K562 (cell line): ENCODE data around the gene VPS13C. TPM values are rescaled to one million over a fixed set of nuclear protein-coding genes. Genes with fewer than 3 reads are reported as not detected.

Experiments used
- CBX1 ChIP-seq: sonication (generic); IDR thresholded peaks from 2 replicates; pipeline ENCODE4 v1.6.1; 2016; ENCODE audit warnings: antibody characterized with exemption, low read depth, mild to moderate bottlenecking
- DACH1 ChIP-seq: fragments of 450-650 bp; IDR thresholded peaks from 2 replicates; pipeline ENCODE4 v1.6.1; 2018; ENCODE audit not compliant: partially characterized antibody
- E2F6 ChIP-seq, 2 experiments: IDR thresholded peaks; 2 replicates each; pipeline ENCODE4 v1.6.1; 2011; ENCODE audit warnings: borderline replicate concordance in 1 of 2, control low read depth in 1 of 2, low read depth in 1 of 2, low read length in 1 of 2, mild to moderate bottlenecking in 1 of 2, mixed read lengths in 1 of 2, moderate library complexity in 1 of 2; ENCODE audit not compliant: insufficient read depth in 1 of 2, insufficient read length in 1 of 2, poor library complexity in 1 of 2, severe bottlenecking in 1 of 2; ENCODE audit errors: extremely low read depth in 1 of 2
- GATA2 ChIP-seq: sonication (generic); formaldehyde crosslinking; IDR thresholded peaks from 2 replicates; pipeline ENCODE4 v1.4.0; 2020; ENCODE audit warnings: mild to moderate bottlenecking, missing genetic modification reagents
- GTF2A2 ChIP-seq: IDR thresholded peaks from 2 replicates; pipeline ENCODE4 v1.6.1; 2016; ENCODE audit warnings: mild to moderate bottlenecking, missing genetic modification characterization, missing compliant biosample characterization
- HMG20A ChIP-seq: fragments of 450-650 bp; formaldehyde crosslinking; conservative IDR thresholded peaks from 2 replicates; pipeline ENCODE4 v1.4.0; 2020; ENCODE audit warnings: mild to moderate bottlenecking, mixed read lengths
- HNRNPH1 ChIP-seq: fragments of 200-400 bp; formaldehyde crosslinking; optimal IDR thresholded peaks from 2 replicates; pipeline ENCODE3; 2017; ENCODE audit warnings: low read depth, mild to moderate bottlenecking, low read length, moderate library complexity
- HOXB6 ChIP-seq: fragments of 250-450 bp; sonication (Bioruptor Pico); IDR thresholded peaks from 2 replicates; pipeline ENCODE4 v1.5.1; 2022; ENCODE audit warnings: mild to moderate bottlenecking, borderline replicate concordance
- MAFK ChIP-seq: IDR thresholded peaks from 2 replicates; pipeline ENCODE4 v1.6.1; 2011; ENCODE audit warnings: low read length, improper control_type of control experiment
- MEF2A ChIP-seq: IDR thresholded peaks from 2 replicates; pipeline ENCODE4 v1.6.1; 2011; ENCODE audit warnings: low read depth, mild to moderate bottlenecking, low read length, moderate library complexity; ENCODE audit not compliant: control insufficient read depth
- NFATC3 ChIP-seq: fragments of 450-650 bp; IDR thresholded peaks from 2 replicates; pipeline ENCODE4 v1.6.1; 2017; ENCODE audit warnings: mild to moderate bottlenecking
- NFE2 ChIP-seq: IDR thresholded peaks from 2 replicates; pipeline ENCODE4 v1.6.1; 2014; ENCODE audit warnings: antibody characterized with exemption, low read depth
- NRF1 ChIP-seq, 2 experiments: fragments of 450-650 bp; IDR thresholded peaks in 1 of 2; conservative IDR thresholded peaks in 1 of 2; 2 replicates each; pipeline ENCODE4 v1.6.1; 2014; ENCODE audit warnings: mild to moderate bottlenecking in 2 of 2
- POLR2H ChIP-seq: IDR thresholded peaks from 2 replicates; pipeline ENCODE4 v1.6.1; 2016; ENCODE audit warnings: missing genetic modification characterization, low read depth, mild to moderate bottlenecking, control low read depth, missing compliant biosample characterization, moderate library complexity
- SAFB2 ChIP-seq: fragments of 200-400 bp; formaldehyde crosslinking; IDR thresholded peaks from 2 replicates; pipeline ENCODE4 v1.6.1; 2018; ENCODE audit warnings: borderline replicate concordance, low read length, low read depth, moderate library complexity; ENCODE audit not compliant: severe bottlenecking
- TBP ChIP-seq: optimal IDR thresholded peaks from 2 replicates; pipeline ENCODE3; 2011; ENCODE audit warnings: low read depth, low read length, improper control_type of control experiment
- TCFL5 ChIP-seq: fragments of 250-450 bp; sonication (Bioruptor Pico); conservative IDR thresholded peaks from 2 replicates; pipeline ENCODE4 v1.6.1; 2021; ENCODE audit warnings: mild to moderate bottlenecking, moderate library complexity, matching md5 sums
- THRAP3 ChIP-seq: fragments of 450-650 bp; IDR thresholded peaks from 2 replicates; pipeline ENCODE4 v1.6.1; 2016; ENCODE audit warnings: mild to moderate bottlenecking, inconsistent platforms, borderline replicate concordance
- ZNF263 ChIP-seq: sonication (generic); formaldehyde crosslinking; IDR thresholded peaks from 2 replicates; pipeline ENCODE4 v1.8.0; 2022; ENCODE audit warnings: mild to moderate bottlenecking, missing genetic modification reagents, borderline replicate concordance
- ZNF280B ChIP-seq: fragments of 250-450 bp; sonication (Bioruptor Pico); IDR thresholded peaks from 2 replicates; pipeline ENCODE4 v1.5.1; 2021; ENCODE audit warnings: mild to moderate bottlenecking
- ZNF561 ChIP-seq: fragments of 450-650 bp; formaldehyde crosslinking; conservative IDR thresholded peaks from 2 replicates; pipeline ENCODE4 v1.4.0; 2020; ENCODE audit warnings: mild to moderate bottlenecking, moderate library complexity
- ZNF583 ChIP-seq: fragments of 250-450 bp; sonication (Bioruptor Pico); IDR thresholded peaks from 2 replicates; pipeline ENCODE4 v1.4.0; 2020
- ZNF717 ChIP-seq: fragments of 250-450 bp; sonication (Bioruptor Pico); IDR thresholded peaks from 2 replicates; pipeline ENCODE4 v1.5.0; 2021
- polyA plus RNA-seq, 8 experiments: library from polyadenylated mRNA; depleted of rRNA in 4 of 8; stranded (reverse) in 5 of 8; unstranded in 3 of 8; fragments of >200 nt; fragmentation: Nextera tagmentation in 2 of 8; fragmentation: Illumina TruSeq in 1 of 8; extraction: Ambion mirVana in 2 of 8; extraction: Trizol in 1 of 8; gene quantifications; 2 replicates each; pipeline versions ENCODE4 v1.2.1 to v1.2.3, GENCODE V29; 2011 to 2014; ENCODE audit warnings: inconsistent platforms in 1 of 8, missing spikeins in 1 of 8
- total RNA-seq, 7 experiments: library from RNA; depleted of rRNA in 6 of 7; stranded (reverse); fragments of >200 nt in 6 of 7; fragmentation: Illumina TruSeq in 2 of 7; extraction: Trizol in 2 of 7; gene quantifications; 2 replicates each; pipeline versions ENCODE4 v1.2.1 to v1.2.3, GENCODE V29; 2011 to 2021; ENCODE audit warnings: low replicate concordance in 1 of 7
- TF ChIP-seq, protein P1 (sequence below): sonication (generic); formaldehyde crosslinking; IDR thresholded peaks from 2 replicates; pipeline ENCODE4 v1.8.0; 2022; ENCODE audit warnings: mild to moderate bottlenecking, missing genetic modification reagents
- TF ChIP-seq, protein P2 (sequence below): sonication (generic); formaldehyde crosslinking; IDR thresholded peaks from 2 replicates; pipeline ENCODE4 v1.8.1; 2022; ENCODE audit warnings: missing genetic modification reagents

VPS13C gene
- total and polyA plus RNA-seq, 9 of the 15 experiments (the other 6 are each of a cell fraction or from before 2014, with no cell fraction given), result 5.2 to 32.3 (median 15.7) TPM

GRCh38 chr15:62068071-62068809, 8.0 kb upstream of the VPS13C start (continued):
- TF ChIP-seq, protein P1, sequence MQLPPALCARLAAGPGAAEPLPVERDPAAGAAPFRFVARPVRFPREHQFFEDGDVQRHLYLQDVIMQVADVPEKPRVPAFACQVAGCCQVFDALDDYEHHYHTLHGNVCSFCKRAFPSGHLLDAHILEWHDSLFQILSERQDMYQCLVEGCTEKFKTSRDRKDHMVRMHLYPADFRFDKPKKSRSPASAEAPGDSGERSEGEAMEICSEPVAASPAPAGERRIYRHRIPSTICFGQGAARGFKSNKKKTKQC (CRISPR knock-in tag), result no peak
- TF ChIP-seq GTF2A2 (tag) (no peak), HOXB6 (CRISPR knock-in tag) (no peak), TBP (no peak), HMG20A (no peak), GATA2 (CRISPR knock-in tag) (no peak), ZNF583 (CRISPR knock-in tag) (no peak), DACH1 (no peak), ZNF263 (no peak), MAFK (no peak), SAFB2 (no peak), POLR2H (tag) (no peak), E2F6 (IDR thresholded peaks at IDR 0.05; ENCODE audit: borderline replicate concordance in 1 of 2, extremely low read depth in 1 of 2, insufficient read depth in 1 of 2, insufficient read length in 1 of 2, low read depth in 1 of 2, low read length in 1 of 2, poor library complexity in 1 of 2, severe bottlenecking in 1 of 2) (peak in 1 of 2 experiments; percentile 64), ZNF280B (CRISPR knock-in tag) (no peak), TCFL5 (no peak), MEF2A (no peak), ZNF717 (CRISPR knock-in tag) (no peak), ZNF561 (no peak), CBX1 (no peak), THRAP3 (no peak), NFE2 (no peak), NRF1 (conservative IDR thresholded peaks at IDR 0.05 in 1 of 2, IDR thresholded peaks at IDR 0.05 in 1 of 2) (peak; percentile 64 to 69), HNRNPH1 (no peak), NFATC3 (no peak)
- TF ChIP-seq, protein P2, sequence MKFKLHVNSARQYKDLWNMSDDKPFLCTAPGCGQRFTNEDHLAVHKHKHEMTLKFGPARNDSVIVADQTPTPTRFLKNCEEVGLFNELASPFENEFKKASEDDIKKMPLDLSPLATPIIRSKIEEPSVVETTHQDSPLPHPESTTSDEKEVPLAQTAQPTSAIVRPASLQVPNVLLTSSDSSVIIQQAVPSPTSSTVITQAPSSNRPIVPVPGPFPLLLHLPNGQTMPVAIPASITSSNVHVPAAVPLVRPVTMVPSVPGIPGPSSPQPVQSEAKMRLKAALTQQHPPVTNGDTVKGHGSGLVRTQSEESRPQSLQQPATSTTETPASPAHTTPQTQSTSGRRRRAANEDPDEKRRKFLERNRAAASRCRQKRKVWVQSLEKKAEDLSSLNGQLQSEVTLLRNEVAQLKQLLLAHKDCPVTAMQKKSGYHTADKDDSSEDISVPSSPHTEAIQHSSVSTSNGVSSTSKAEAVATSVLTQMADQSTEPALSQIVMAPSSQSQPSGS, result no peak
